HL-60 (cell line): Measurements from ENCODE around the gene NONO.

Experiments
- TF ChIP-seq, protein P1 (sequence below): IDR thresholded peaks from 2 replicates; pipeline ENCODE4 v1.6.1; 2012; ENCODE audit warnings: low read depth; ENCODE audit not compliant: insufficient replicate concordance
- TF ChIP-seq, protein P2 (sequence below): IDR thresholded peaks from one replicate; pipeline ENCODE4 v1.5.1; 2011; ENCODE audit warnings: low read length, control low read depth, inconsistent platforms; ENCODE audit not compliant: insufficient read depth

DNA sequence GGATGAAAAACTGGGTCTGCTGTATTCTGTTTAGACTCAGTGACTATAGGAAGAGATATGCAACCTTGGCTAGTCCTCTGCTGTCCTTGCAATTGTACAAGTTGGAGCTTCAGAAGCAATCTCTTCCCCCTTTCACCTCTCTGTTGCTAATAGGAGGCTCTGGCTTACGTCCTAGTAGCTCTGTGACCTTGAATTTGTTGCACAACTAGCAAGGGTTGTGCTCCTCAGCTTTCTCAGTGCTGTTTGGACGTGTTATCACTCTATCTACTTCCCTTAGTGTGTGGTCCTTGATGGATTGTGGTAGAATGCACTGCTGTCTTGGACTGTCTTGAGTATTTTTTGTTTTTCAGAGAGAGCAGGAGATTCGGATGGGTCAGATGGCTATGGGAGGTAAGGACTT lies 14.7 kb downstream of the NONO start:
- TF ChIP-seq, protein P1, sequence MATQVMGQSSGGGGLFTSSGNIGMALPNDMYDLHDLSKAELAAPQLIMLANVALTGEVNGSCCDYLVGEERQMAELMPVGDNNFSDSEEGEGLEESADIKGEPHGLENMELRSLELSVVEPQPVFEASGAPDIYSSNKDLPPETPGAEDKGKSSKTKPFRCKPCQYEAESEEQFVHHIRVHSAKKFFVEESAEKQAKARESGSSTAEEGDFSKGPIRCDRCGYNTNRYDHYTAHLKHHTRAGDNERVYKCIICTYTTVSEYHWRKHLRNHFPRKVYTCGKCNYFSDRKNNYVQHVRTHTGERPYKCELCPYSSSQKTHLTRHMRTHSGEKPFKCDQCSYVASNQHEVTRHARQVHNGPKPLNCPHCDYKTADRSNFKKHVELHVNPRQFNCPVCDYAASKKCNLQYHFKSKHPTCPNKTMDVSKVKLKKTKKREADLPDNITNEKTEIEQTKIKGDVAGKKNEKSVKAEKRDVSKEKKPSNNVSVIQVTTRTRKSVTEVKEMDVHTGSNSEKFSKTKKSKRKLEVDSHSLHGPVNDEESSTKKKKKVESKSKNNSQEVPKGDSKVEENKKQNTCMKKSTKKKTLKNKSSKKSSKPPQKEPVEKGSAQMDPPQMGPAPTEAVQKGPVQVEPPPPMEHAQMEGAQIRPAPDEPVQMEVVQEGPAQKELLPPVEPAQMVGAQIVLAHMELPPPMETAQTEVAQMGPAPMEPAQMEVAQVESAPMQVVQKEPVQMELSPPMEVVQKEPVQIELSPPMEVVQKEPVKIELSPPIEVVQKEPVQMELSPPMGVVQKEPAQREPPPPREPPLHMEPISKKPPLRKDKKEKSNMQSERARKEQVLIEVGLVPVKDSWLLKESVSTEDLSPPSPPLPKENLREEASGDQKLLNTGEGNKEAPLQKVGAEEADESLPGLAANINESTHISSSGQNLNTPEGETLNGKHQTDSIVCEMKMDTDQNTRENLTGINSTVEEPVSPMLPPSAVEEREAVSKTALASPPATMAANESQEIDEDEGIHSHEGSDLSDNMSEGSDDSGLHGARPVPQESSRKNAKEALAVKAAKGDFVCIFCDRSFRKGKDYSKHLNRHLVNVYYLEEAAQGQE: no peak
- TF ChIP-seq, protein P2, sequence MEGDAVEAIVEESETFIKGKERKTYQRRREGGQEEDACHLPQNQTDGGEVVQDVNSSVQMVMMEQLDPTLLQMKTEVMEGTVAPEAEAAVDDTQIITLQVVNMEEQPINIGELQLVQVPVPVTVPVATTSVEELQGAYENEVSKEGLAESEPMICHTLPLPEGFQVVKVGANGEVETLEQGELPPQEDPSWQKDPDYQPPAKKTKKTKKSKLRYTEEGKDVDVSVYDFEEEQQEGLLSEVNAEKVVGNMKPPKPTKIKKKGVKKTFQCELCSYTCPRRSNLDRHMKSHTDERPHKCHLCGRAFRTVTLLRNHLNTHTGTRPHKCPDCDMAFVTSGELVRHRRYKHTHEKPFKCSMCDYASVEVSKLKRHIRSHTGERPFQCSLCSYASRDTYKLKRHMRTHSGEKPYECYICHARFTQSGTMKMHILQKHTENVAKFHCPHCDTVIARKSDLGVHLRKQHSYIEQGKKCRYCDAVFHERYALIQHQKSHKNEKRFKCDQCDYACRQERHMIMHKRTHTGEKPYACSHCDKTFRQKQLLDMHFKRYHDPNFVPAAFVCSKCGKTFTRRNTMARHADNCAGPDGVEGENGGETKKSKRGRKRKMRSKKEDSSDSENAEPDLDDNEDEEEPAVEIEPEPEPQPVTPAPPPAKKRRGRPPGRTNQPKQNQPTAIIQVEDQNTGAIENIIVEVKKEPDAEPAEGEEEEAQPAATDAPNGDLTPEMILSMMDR: no peak
